C4-2B (cell line): ENCODE results near the gene REV3L.

Experiments
- ZFX ChIP-seq: fragments of 450-650 bp; IDR thresholded peaks from 2 replicates; pipeline ENCODE4 v1.6.1; 2017
- TF ChIP-seq, protein P1 (sequence below): fragments of 450-650 bp; conservative IDR thresholded peaks from 2 replicates; pipeline ENCODE4 v1.5.1; 2017; ENCODE audit warnings: mild to moderate bottlenecking

- TF ChIP-seq, protein P1, sequence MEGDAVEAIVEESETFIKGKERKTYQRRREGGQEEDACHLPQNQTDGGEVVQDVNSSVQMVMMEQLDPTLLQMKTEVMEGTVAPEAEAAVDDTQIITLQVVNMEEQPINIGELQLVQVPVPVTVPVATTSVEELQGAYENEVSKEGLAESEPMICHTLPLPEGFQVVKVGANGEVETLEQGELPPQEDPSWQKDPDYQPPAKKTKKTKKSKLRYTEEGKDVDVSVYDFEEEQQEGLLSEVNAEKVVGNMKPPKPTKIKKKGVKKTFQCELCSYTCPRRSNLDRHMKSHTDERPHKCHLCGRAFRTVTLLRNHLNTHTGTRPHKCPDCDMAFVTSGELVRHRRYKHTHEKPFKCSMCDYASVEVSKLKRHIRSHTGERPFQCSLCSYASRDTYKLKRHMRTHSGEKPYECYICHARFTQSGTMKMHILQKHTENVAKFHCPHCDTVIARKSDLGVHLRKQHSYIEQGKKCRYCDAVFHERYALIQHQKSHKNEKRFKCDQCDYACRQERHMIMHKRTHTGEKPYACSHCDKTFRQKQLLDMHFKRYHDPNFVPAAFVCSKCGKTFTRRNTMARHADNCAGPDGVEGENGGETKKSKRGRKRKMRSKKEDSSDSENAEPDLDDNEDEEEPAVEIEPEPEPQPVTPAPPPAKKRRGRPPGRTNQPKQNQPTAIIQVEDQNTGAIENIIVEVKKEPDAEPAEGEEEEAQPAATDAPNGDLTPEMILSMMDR, result no peak
- no peak for TF ChIP-seq ZFX
Observed at GRCh38 chr6:111468329-111469012, 14.5 kb downstream of the REV3L start.
